GM18867 (cell line): ENCODE measurements around the gene TOLLIP.
"Not testable (repeated sequence)": the region's sequence is repeated elsewhere in the genome, so short reads cannot be mapped to it uniquely, and the experiment has no call there.

Source experiments
- ATAC-seq: cut with Tn5 transposase; IDR thresholded peaks from one replicate; pipeline ENCODE4 v1.9.1; 2021; ENCODE audit warnings: mild to moderate bottlenecking, moderate library complexity; ENCODE audit not compliant: unreplicated experiment

Gene TOLLIP

DNA sequence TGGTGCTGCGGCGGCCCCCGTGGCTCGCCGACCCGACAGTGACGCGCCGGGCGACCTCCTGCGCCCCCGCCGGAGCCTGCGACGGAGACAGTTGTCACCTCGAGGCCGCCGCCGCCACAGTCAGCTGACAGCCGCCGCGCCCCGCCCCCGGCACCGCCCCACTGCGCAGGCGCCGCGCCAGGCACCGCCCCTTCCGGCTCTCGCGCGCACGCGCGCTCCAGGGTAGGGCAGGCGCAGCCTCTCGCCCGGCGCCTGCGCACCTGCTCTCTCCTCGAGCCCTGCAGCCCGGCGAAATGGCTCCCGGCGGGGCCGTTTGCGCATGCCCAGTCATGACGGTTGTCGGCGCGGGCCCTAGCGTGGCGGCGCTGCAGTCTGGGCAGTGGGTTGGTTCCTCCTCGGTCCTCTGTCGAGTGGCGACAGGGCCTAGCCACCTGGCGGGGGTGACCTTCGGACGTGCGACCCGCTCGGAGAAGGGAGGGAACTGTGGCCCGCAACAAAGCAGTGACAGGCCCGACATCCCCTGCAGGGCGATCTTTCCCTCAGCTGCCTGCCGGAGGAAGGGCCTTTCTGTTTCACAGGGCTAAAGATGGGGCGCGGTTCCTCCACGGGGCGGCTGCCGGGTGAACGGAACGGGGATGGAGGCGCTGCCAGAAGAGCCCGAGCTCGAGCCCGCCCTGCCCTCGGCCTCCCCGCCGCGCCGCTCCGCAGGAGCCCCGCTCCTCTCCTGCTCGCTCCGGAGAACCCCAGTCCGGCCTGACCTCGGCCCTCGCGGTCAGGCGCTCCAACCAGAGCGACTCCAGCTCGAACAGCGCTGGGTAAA is at the start of gene TOLLIP:
Gene TOLLIP, minus strand, starts transcription at position 135 of the 820 bp plus-strand sequence. Its CDS starts 134 bp downstream, at position 1.
- peak; percentile 79 for ATAC-seq

DNA sequence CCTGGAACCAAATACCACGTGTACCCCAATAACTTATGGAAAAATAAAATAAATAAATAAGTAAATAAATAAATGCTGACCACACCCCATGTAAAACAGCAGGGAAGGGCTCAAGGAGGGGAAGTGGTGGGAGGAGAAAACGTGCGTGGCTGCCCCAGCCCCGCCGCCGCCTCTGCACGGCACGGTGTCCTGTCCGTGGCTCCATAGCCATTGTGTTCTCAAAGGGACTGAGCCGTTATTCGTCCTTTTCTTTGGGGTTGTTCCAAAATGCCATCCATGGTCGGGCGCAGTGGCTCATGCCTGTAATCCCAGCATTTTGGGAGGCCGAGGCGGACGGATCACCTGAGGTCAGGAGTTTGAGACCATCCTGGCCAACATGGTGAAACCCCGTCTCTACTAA is 49.5 kb upstream of the TOLLIP start:
- not testable (repeated sequence) for ATAC-seq

DNA sequence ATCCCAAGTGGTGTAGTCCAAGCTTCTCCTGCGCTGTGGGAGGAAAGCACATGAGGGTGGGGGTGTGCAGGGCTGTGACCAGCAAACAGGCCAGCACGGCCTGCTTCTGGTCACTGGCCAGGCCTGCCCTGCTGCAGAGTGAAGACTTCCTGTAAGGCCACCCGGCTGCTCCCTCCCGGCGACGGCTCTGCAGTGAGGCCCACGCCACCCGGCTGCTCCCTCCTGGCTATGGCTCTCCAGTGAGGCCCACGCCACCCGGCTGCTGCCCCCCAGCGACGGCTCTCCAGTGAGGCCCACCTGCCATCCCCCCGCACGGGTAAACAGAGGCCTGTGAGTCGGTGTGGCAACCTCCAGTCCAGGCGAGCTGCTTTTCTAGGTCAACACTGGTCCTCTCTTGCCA is 48.9 kb upstream of the TOLLIP start:
- no peak for ATAC-seq

DNA sequence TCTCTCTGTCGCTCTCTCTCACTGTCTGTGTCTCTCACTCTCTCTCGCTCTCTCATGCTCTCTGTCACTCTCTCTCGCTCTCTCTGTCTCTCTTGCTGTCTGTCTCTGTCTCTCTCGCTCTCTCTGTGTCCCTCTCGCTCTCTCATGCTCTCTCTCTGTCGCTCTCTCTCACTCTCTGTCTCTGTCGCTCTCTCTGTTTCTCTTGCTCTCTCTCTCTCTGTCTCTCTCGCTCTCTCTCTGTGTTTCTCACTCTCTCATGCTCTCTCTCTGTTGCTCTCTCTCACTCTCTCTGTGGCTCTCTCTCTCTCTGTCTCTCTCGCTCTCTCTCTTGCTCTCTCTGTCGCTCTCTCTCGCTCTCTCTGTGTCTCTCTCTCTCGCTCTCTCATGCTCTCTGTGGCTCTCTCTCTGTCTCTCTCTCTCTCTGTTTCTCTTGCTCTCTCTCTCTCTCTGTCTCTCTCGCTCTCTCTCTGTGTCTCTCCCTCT is 47.1 kb upstream of the TOLLIP start:
- ATAC-seq, result no peak

DNA sequence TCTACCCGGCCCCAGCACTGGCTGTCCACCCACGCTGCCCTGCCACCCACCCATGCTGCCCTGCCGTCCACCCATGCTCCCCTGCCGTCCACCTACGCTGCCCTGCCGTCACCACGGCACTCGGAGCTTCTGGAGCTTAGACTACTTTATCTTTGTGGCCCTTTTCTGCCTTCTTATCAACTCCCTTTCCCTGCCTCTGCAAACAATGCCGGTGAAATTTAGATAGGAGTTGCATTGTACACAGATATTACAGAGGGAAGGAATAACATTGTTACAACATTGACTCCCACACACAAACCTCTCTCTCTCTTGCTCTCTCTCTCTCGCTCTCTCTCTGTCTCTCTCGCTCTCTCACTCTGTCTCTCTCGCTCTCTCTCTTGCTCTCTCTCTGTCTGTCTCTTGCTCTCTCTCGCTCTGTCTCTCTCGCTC is 46.6 kb upstream of the TOLLIP start:
- no peak for ATAC-seq

DNA sequence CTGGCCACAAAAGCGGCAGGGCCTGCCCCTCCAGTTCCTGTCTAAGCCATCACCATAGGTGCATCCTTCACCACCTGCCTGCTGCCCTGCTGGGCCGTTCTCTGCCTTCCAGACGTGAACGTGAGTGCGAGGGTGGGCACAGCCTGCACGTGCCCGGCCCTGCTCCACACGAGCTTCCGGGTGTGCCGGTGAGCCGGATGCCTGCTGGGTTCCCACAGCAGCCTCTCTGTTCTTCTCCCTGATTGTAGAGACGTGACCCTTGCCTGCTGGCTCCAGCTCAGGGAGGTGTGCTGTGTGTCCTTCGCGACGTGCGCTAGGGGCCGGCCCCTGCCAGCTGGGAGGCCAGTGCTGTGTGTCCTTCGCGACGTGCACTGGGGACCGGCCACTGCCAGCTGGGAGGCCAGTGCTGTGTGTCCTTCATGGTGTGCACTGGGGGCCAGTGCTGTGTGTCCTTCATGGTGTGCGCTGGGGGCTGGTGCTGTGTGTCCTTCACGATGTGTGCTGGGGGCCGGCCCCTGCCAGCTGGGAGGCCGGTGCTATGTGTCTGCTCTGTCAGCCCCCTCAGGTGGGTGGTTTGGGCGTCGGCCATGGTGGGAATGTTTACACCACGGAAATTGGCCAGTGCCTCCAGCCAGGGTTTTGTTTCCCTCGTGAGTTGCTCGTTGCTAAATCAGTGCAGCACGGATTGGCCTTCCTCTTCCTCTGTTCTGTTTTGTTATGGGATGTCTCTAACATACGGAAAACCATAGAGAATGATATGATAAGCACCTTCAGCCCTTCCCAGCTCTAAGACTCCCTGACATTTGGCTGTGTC is 44.9 kb upstream of the TOLLIP start:
- no peak for ATAC-seq

DNA sequence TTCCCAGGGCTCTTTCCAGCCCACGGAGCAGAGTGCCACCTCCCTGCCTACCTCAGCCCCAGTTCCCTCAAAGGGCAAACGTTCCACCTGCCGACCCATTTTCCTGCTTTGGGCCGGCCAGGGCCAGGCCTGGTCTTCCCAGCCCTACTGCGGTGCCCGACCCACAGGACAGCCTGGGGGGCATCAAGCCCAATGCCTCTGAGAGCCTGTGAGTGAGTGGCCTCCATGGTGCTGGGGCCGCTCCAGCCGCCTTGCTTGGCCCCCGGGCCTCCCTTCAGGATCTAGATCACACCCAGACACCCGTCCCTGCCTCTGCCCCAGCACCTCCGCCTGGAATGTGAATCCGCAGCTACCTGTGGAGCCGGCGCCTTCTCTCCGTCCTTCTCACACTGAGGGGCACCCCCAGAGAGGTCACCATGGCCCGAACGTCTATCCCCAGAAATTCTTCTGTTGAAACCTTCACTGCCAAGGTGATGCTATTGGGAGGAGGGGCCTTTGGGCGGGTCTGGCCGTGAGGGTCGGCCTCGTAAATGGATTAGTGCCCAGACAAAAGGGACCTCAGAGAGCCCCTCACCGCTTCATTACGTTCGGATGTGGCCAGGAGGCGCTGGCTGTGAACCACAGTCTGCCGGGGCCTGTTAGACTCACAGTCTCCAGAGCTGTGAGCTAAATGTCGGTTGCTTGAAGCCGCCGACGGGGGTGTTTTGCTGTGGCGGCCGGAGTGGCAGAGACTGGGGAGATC is 44.1 kb upstream of the TOLLIP start:
- ATAC-seq, result no peak

DNA sequence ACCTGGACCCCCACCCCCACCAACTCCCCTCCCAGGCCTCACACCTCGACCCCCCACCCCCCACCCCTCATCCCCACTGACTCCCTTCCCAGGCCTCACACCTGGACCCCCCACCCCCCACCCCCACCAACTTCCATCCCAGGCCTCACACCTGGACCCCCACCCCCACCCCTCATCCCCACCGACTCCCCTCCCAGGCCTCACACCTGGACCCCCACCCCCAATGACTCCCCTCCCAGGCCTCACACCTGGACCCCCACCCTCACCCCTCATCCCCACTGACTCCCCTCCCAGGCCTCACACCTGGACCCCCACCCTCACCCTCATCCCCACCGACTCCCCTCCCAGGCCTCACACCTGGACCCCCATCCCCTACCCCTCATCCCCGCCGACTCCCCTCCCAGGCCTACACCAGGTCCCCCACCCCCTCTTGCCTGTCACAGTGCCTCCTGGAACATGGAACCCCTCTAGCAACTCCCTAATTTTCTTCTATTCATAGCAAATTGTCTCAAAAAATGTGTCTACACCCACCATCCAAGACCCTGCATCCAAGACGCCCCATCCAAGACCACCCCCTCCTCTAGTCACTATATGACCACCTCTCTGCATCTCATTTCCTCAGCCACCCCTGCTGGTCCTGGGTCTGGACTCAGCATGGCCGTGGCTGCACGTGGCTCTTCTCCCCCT is 43.4 kb upstream of the TOLLIP start:
- ATAC-seq, result no peak

DNA sequence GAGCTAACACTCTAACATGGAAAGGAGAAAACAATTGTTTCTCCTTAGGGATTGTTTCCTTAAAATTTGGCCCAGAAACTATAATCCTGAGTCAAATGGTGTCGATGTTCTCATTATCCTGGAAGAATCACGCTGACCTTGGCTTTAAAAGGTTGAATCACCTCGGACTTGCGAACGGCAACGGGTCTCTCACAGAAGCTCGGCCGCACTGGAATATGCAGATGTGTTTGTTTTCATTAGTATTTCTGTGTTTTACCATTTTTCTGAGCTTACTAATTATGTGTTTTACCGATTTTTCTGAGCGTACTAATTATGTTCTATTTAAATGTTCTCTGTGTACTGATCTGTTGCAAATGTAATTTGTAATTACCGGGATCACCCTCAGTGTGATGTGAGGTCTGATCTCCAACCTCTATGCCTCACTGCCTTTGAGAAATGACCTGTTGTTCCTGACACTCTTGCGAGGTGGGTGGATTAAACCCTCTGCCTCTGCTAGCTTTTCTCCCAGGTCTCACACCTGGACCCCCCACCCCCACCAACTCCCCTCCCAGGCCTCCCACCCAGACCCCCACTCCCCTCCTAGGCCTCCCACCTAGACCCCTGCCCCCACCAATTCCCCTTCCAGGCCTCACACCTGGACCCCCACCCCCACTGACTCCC is 42.0 kb upstream of the TOLLIP start:
- no peak for ATAC-seq

DNA sequence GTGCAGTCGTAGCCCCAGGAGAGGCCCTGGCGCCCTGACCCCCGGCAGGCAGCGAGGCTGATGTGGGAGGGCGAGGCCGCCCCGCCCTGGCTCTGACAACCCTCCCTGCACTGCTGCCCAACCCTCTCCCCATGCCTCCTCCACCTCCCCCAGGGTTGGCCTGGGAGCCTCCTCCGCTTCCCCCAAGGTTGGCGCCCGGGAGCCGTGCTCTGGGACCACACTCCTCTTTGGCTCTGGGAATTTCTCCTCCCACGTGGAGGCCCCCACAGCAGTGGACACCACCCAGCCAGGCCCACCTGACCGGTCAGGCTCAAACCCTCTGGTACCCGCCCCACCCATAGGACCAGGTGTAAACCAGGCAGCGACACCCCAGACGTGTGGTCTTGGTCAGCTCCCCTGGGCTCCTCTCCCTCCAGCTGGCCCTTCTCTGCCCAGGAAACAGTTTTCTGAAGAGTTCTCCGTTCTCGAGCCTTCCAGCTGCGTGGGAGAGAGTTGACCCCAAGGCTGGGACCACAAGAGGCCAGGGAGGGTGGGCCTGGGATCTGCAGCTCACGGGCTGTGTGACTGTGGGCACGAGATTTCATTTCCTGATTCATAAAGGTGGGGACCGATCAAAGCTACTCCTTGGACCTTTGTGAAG is 40.8 kb upstream of the TOLLIP start:
- no peak for ATAC-seq

DNA sequence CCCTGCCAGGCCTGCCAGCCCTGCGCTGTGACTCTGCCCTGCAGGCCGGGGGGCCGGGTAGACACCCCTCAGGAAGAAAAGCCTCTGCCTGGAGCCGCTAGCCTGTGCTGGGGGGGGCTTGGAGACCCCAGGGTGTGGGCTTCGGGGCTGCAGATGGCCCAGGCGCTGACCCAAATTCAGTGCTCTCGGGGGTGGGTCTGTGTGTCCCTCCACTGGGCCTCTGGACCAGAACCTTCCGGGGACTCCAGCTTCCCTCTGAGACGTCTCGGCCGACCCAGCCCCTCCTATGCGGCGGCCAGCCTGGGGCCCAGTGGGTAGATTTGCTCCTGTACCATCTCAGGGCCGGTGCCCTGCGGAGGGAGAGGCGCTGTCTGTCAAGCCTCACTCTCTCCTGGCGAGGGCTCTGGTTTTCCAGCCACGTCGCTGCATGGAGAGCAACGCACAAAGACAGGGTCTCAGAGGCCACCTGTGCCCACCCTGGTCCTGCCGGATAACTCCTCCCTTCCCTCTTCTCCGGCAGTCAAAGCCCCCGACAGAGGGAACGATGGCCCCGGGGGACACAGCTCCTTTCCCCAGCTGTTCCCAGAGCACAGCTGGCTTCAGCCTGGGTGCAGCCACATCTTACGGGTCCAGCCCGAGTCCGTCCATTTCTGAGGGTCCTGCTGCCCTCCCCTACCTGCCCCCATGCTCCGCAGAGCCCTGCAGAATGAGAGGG is 40.1 kb upstream of the TOLLIP start:
- no peak for ATAC-seq

DNA sequence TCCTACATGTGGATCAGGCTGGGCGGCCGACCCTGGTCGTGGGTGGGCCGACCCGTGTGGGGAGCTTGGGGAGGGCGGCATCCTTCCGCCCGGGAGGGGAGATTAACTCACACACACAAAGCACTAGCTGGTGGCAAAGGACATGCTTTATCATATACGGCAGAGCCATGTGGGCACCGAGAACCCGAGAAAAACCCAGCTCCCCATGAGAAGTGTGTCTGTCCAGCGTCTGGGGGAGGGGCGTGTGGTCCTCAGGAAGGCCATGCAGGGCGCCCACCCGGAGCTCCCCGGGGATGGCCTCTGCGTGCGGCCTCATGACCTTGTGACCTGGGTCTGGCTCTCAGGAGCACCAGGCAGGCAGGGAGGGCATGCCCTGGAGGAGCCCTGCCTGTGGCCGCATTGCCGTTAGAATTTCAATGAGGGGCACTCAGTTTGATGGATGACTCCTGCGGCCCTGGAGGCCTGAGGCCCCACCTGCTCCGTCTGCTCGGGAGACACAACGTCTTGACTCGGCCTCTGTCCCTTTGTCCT is 39.4 kb upstream of the TOLLIP start:
- ATAC-seq, result no peak

DNA sequence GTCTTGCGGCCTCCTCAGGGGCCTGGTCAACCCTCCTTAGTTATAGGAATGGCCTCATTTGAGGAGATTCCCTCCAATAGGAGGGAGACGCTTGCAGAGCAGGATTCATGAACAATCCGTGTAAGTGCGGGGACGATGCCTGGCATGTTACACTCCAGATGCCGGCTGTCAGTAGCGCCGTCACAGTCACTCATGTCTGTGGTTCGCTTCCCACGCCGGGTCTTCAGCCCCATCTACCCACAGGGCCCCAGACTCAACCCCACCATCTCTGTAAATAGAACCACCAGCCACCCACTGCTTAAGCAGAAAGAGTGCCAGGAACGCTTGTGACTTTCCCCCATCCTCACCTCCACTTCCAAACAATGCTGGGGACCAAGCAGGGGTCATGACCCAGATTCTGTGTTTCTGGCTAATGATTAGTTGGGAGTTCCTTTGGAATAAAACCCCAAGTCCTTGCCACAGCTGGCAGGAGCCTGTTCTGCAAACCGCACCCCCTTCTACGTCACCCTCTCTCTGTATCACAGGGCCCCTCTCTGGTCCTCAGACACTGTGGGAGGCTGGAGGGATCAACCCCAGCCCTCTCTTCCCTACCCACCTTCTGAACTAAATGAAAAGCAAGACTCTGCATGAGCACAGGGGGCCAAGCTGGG is 38.8 kb upstream of the TOLLIP start:
- no peak for ATAC-seq

DNA sequence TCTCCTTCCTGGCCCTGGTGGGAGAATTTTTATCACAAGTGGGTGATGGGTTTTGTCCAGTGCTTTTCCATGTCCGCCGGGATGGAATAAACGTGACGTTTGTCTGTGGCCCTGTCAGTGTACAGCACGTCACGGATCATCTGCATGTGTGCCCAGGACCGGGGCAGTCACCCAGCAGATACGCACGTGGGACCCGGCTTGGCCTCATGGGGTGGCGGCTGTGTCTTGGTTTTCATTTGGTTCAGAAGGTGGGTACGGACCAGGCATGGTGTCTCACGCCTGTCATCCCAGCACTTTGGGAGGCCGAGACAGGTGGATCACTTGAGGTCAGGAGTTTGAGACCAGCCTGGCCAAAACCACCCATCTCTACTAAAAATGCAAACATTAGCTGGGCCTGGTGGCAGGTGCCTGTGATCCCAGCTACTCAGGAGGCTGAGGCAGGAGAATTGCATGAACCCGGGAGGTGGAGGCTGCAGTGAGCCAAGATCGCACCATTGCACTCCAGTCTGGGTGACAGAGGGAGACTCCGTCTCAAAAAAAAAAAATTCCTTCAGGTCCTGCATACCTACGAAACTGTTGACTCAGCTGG is 38.1 kb upstream of the TOLLIP start:
- ATAC-seq, result not testable (repeated sequence)

DNA sequence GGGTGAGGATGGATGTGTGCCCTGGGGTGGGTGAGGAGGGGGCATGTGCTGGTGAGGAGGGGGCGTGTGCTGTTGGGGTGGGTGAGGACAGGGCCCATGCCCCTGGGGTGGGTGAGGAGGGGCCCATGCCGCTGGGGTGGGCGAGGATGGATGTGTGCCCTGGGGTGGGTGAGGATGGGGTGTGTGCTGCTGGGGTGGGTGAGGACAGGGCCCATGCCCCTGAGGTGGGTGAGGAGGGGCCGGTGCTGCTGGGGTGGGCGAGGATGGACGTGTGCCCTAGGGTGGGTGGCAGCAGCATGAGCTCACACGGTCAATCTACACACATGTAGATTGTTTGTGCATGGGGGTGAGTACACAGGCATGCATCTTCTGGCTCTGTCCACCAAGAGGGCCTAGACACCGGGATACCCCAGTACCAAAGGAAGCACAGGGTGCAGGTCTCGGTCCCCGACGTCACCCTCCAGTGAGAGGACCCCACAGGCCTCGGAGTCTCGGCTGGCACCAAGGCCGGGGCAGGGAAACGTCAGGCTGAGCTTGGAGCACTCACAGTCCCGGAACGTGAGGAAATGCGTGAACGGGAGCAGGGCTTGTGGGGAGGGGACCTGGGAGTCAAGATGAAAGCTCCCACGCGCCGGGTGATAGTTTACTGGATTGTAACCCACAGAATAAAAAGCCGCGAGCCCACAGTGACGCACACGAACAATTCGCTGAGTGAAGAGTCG is 37.4 kb upstream of the TOLLIP start:
- ATAC-seq, result no peak

DNA sequence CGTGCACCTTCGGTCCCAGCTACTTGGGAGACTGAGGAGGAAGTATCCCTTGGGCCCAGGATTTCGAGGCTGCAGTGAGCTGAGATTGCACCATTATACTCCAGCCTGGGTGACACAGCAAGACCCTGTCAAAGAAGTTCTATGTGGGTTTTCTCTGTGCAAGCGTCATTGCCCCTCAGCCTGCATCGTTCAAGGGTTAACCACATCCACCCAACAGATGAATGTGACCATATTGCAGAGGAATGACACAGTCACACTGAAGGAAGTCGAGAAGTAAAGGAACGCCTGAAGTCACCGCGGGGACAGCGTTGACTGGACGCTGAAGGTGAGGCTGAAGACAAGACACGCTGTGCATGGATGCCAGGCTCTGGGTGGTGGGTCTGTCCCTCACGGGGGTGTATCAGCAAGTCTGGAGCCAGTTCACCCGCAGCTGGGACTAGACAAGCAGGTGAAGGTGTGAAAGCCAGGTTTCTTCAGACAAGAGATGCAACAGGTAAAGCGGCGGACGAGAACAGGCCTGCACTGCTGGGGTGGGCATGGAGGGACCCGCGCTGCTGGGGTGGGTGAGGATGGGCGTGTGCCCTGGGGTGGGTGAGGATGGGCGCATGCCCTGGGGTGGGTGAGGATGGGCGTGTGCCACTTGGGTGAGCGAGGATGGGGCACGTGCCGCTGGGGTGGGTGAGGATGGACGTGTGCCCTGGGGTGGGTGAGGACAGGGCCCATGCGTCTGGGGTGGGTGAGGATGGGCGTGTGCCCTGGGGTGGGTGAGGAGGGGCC is 36.5 kb upstream of the TOLLIP start:
- ATAC-seq, result no peak
